LNCaP clone FGC (cell line): ENCODE data around the gene IL4.

Source experiments
- DNase-seq: peaks from one replicate; pipeline ENCODE4 v3.0.0-alpha.2; 2011; ENCODE audit warnings: low read depth
- H3K4me3 ChIP-seq: 2 replicates; pipeline ENCODE4 v1.5.1; 2011; ENCODE audit warnings: mild to moderate bottlenecking, low read depth, low read length, control low read depth
- TF ChIP-seq, protein P1 (sequence below): IDR thresholded peaks from 2 replicates; pipeline ENCODE4 v1.5.1; 2012; ENCODE audit warnings: mild to moderate bottlenecking; ENCODE audit not compliant: control insufficient read depth, insufficient read depth; ENCODE audit errors: extremely low read depth

Gene IL4

GRCh38 chr5:132668706-132669454 is 4.9 kb upstream of the IL4 start:
- no peak overlapping the region for H3K4me3 ChIP-seq
- no peak for DNase-seq
- TF ChIP-seq, protein P1, sequence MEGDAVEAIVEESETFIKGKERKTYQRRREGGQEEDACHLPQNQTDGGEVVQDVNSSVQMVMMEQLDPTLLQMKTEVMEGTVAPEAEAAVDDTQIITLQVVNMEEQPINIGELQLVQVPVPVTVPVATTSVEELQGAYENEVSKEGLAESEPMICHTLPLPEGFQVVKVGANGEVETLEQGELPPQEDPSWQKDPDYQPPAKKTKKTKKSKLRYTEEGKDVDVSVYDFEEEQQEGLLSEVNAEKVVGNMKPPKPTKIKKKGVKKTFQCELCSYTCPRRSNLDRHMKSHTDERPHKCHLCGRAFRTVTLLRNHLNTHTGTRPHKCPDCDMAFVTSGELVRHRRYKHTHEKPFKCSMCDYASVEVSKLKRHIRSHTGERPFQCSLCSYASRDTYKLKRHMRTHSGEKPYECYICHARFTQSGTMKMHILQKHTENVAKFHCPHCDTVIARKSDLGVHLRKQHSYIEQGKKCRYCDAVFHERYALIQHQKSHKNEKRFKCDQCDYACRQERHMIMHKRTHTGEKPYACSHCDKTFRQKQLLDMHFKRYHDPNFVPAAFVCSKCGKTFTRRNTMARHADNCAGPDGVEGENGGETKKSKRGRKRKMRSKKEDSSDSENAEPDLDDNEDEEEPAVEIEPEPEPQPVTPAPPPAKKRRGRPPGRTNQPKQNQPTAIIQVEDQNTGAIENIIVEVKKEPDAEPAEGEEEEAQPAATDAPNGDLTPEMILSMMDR: no peak

- TF ChIP-seq, protein P1: no peak
- no peak overlapping the region for H3K4me3 ChIP-seq
- DNase-seq: no peak
Observed at GRCh38 chr5:132669455-132669820, 4.4 kb upstream of the IL4 start.

GRCh38 chr5:132669966-132670882 is 3.6 kb upstream of the IL4 start:
- no peak for DNase-seq
- TF ChIP-seq, protein P1: no peak
- no peak overlapping the region for H3K4me3 ChIP-seq

GRCh38 chr5:132671000-132671399 is 2.8 kb upstream of the IL4 start:
- DNase-seq: no peak
- H3K4me3 ChIP-seq: no peak overlapping the region
- TF ChIP-seq, protein P1: no peak

DNA sequence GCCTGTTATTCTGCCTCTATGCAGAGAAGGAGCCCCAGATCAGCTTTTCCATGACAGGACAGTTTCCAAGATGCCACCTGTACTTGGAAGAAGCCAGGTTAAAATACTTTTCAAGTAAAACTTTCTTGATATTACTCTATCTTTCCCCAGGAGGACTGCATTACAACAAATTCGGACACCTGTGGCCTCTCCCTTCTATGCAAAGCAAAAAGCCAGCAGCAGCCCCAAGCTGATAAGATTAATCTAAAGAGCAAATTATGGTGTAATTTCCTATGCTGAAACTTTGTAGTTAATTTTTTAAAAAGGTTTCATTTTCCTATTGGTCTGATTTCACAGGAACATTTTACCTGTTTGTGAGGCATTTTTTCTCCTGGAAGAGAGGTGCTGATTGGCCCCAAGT is 301 bp upstream of the IL4 start:
- H3K4me3 ChIP-seq: no peak overlapping the region
- TF ChIP-seq, protein P1: no peak
- no peak for DNase-seq

GRCh38 chr5:132674671-132675506 is 1.1 kb downstream of the IL4 start:
- TF ChIP-seq, protein P1: no peak
- DNase-seq: peak; percentile 7
- H3K4me3 ChIP-seq: no peak overlapping the region
